A673 (cell line): ENCODE measurements around the gene MYOF.

Experiments
- EZH2 ChIP-seq: fragments of 200-600 bp; sonication (generic); IDR thresholded peaks from 2 replicates; pipeline ENCODE4 v1.6.1; 2017; ENCODE audit warnings: borderline replicate concordance, low read depth, mild to moderate bottlenecking, mixed read lengths, antibody characterized with exemption, low read length; ENCODE audit not compliant: poor library complexity, severe bottlenecking
- TF ChIP-seq, protein P1 (sequence below): fragments of 300-800, 200-600 bp; sonication (generic); conservative IDR thresholded peaks from 2 replicates; pipeline ENCODE4 v1.5.1; 2017; ENCODE audit warnings: low read depth, mild to moderate bottlenecking, antibody characterized with exemption, low read length, moderate library complexity, mixed read lengths

DNA sequence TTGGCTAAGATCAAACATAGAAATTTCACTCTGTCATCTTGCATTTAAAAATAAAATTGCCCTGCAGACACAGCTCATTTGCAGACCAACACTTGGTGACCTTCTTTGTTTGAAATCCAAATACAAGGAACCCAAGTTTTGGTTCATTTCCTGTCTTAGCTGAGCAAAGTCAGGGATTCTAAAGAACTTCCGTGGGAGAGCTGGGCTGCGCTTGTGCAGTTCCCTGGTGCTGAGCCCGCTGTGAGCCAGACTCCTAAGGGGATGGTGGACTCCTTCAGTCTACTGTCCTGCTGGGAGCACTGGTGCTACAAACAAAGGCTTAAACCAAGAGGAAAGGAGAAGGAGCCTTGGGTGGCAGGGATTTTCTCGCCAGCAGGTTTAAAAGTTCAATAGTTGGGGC is 60.0 kb downstream of the MYOF start:
- TF ChIP-seq, protein P1, sequence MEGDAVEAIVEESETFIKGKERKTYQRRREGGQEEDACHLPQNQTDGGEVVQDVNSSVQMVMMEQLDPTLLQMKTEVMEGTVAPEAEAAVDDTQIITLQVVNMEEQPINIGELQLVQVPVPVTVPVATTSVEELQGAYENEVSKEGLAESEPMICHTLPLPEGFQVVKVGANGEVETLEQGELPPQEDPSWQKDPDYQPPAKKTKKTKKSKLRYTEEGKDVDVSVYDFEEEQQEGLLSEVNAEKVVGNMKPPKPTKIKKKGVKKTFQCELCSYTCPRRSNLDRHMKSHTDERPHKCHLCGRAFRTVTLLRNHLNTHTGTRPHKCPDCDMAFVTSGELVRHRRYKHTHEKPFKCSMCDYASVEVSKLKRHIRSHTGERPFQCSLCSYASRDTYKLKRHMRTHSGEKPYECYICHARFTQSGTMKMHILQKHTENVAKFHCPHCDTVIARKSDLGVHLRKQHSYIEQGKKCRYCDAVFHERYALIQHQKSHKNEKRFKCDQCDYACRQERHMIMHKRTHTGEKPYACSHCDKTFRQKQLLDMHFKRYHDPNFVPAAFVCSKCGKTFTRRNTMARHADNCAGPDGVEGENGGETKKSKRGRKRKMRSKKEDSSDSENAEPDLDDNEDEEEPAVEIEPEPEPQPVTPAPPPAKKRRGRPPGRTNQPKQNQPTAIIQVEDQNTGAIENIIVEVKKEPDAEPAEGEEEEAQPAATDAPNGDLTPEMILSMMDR: no peak
- no peak for TF ChIP-seq EZH2
